Mesenchymal stem cell (in vitro differentiated cells and primary cell): ENCODE measurements around the gene HOXA6.

Experiments used
- DNase-seq: peaks from one replicate; pipeline ENCODE4 v3.0.0-alpha.2; 2013
- H2AFZ ChIP-seq: one replicate; pipeline ENCODE4 v1.6.1; 2013; ENCODE audit warnings: low read depth, mild to moderate bottlenecking, control low read depth, inconsistent platforms, low read length, moderate library complexity
- H2AK5ac ChIP-seq: 2 replicates; pipeline ENCODE4 v1.6.1; 2013; ENCODE audit warnings: low read length, moderate library complexity, mild to moderate bottlenecking, inconsistent platforms; ENCODE audit not compliant: severe bottlenecking
- H2BK120ac ChIP-seq: one replicate; pipeline ENCODE4 v1.6.1; 2013; ENCODE audit warnings: low read depth, mild to moderate bottlenecking, inconsistent platforms, low read length, moderate library complexity
- H2BK12ac ChIP-seq, 2 experiments: one replicate each; pipeline ENCODE4 v1.6.1; 2013; ENCODE audit warnings: inconsistent platforms in 2 of 2, low read length in 2 of 2, mild to moderate bottlenecking in 2 of 2, moderate library complexity in 2 of 2, control low read depth in 1 of 2
- H2BK15ac ChIP-seq: one replicate; pipeline ENCODE4 v1.6.1; 2013; ENCODE audit warnings: mild to moderate bottlenecking, low read depth, inconsistent platforms; ENCODE audit not compliant: poor library complexity, severe bottlenecking
- H2BK5ac ChIP-seq: 2 replicates; pipeline ENCODE4 v1.6.1; 2013; ENCODE audit warnings: low read depth, mild to moderate bottlenecking, low read length, control low read depth, inconsistent platforms; ENCODE audit not compliant: poor library complexity, severe bottlenecking
- H3K14ac ChIP-seq, 2 experiments: one replicate each; pipeline ENCODE4 v1.6.1; 2013; ENCODE audit warnings: inconsistent platforms in 2 of 2, low read length in 2 of 2, control low read depth in 1 of 2, mild to moderate bottlenecking in 1 of 2, moderate library complexity in 1 of 2
- H3K18ac ChIP-seq, 2 experiments: one replicate each; pipeline ENCODE4 v1.6.1; 2013; ENCODE audit warnings: inconsistent platforms in 2 of 2, low read length in 2 of 2, control low read depth in 1 of 2, low read depth in 1 of 2, mild to moderate bottlenecking in 1 of 2
- H3K23ac ChIP-seq, 2 experiments: one replicate each; pipeline ENCODE4 v1.6.1; 2013; ENCODE audit warnings: inconsistent platforms in 2 of 2, low read length in 2 of 2, mild to moderate bottlenecking in 2 of 2, moderate library complexity in 2 of 2, control low read depth in 1 of 2
- H3K27ac ChIP-seq: 2 replicates; pipeline ENCODE4 v1.5.1; 2013; ENCODE audit warnings: mild to moderate bottlenecking, moderate library complexity, low read length, control low read depth, inconsistent platforms; ENCODE audit not compliant: poor library complexity, severe bottlenecking
- H3K27me3 ChIP-seq, 2 experiments: 2 replicates each; pipeline versions ENCODE4 v1.6.1 to v1.7.0; 2013; ENCODE audit warnings: low read length in 2 of 2, mild to moderate bottlenecking in 2 of 2, moderate library complexity in 2 of 2, control low read depth in 1 of 2, inconsistent platforms in 1 of 2; ENCODE audit not compliant: control insufficient read depth in 1 of 2, insufficient read depth in 1 of 2
- H3K36me3 ChIP-seq, 2 experiments: 2 replicates each; pipeline versions ENCODE4 v1.6.1 to v1.7.0; 2013; ENCODE audit warnings: low read length in 2 of 2, control low read depth in 1 of 2, inconsistent platforms in 1 of 2, low read depth in 1 of 2, mild to moderate bottlenecking in 1 of 2; ENCODE audit not compliant: insufficient read depth in 2 of 2, control insufficient read depth in 1 of 2
- H3K4ac ChIP-seq, 2 experiments: one replicate each; pipeline ENCODE4 v1.6.1; 2013; ENCODE audit warnings: inconsistent platforms in 2 of 2, low read length in 2 of 2, mild to moderate bottlenecking in 2 of 2, moderate library complexity in 2 of 2, control low read depth in 1 of 2, low read depth in 1 of 2
- H3K4me1 ChIP-seq: 2 replicates; pipeline ENCODE4 v1.6.1; 2013; ENCODE audit warnings: low read depth, low read length, control low read depth; ENCODE audit not compliant: control insufficient read depth, insufficient read depth
- H3K4me2 ChIP-seq: 2 replicates; pipeline ENCODE4 v1.6.1; 2013; ENCODE audit warnings: low read length, mild to moderate bottlenecking, inconsistent platforms; ENCODE audit not compliant: poor library complexity, severe bottlenecking
- H3K4me3 ChIP-seq, 2 experiments: 2 replicates each; pipeline versions ENCODE4 v1.5.1 to v1.7.0; 2013; ENCODE audit warnings: low read length in 2 of 2, mild to moderate bottlenecking in 2 of 2, control low read depth in 1 of 2, low read depth in 1 of 2; ENCODE audit not compliant: insufficient read depth in 1 of 2
- H3K79me1 ChIP-seq: replicated peaks from 2 replicates; pipeline ENCODE4 v1.6.1; 2013; ENCODE audit warnings: mild to moderate bottlenecking, control low read depth, low read length, inconsistent platforms; ENCODE audit not compliant: poor library complexity, severe bottlenecking
- H3K9ac ChIP-seq: 2 replicates; pipeline ENCODE4 v1.7.0; 2013; ENCODE audit warnings: mild to moderate bottlenecking, low read length, moderate library complexity
- H3K9me3 ChIP-seq: 2 replicates; pipeline ENCODE4 v1.7.0; 2013; ENCODE audit warnings: mild to moderate bottlenecking, low read length; ENCODE audit not compliant: control insufficient read depth
- H4K8ac ChIP-seq: one replicate; pipeline ENCODE4 v1.6.1; 2013; ENCODE audit warnings: inconsistent platforms, mild to moderate bottlenecking, low read length, moderate library complexity
- H4K91ac ChIP-seq: one replicate; pipeline ENCODE4 v1.6.1; 2013; ENCODE audit warnings: mild to moderate bottlenecking, low read length, inconsistent platforms
- WGBS: methylation state at CpG from one replicate; pipeline ENCODE4 v1.1.7; 2013; ENCODE audit warnings: mixed read lengths; 5-methylcytosine and 5-hydroxymethylcytosine counted together

HOXA6 gene

GRCh38 chr7:27173511-27173955, 26.0 kb upstream of the HOXA6 start:
- Histone ChIP-seq H3K4ac (peak overlapping the region; percentile 54 to 82), H3K4me2 (peak overlapping the region; percentile 60), H4K8ac (peak overlapping the region; percentile 95), H4K91ac (peak overlapping the region; percentile 89), H2AK5ac (no peak overlapping the region), H3K4me3 (peak overlapping the region; percentile 58 to 92), H3K79me1 (no peaks in the 10 kb centered on the region), H2AFZ (no peak overlapping the region), H3K9me3 (no peaks in the 10 kb centered on the region), H3K9ac (peak overlapping the region; percentile 90), H2BK5ac (peak overlapping the region; percentile 88), H2BK120ac (peak overlapping the region; percentile 96), H3K18ac (peak overlapping the region; percentile 90 to 91), H3K23ac (peak overlapping the region; percentile 74 to 95), H3K4me1 (no peaks in the 10 kb centered on the region), H3K27me3 (peaks cover 0 to 8% of the 10 kb centered on the region in 2 experiments), H2BK12ac (peak overlapping the region; percentile 40 to 83), H3K36me3 (peaks cover 4 to 68% of the 10 kb centered on the region in 2 experiments), H3K27ac (peak overlapping the region; percentile 48), H2BK15ac (peak overlapping the region; percentile 91), H3K14ac (peak overlapping the region; percentile 15 to 80)
- WGBS: 2% methylated on average over 51 of the region's 59 CpGs
- peak; percentile 50 for DNase-seq

- peak overlapping the region; percentile 83 for H2AK5ac ChIP-seq
- H3K79me1 ChIP-seq: no peaks in the 10 kb centered on the region
- peak overlapping the region; percentile 50 to 74 for H3K23ac ChIP-seq
- H3K4ac ChIP-seq: peak overlapping the region; percentile 54 to 59
- peak overlapping the region in 1 of 2 experiments; percentile 95 for H3K14ac ChIP-seq
- no peak overlapping the region for H2AFZ ChIP-seq
- H3K4me1 ChIP-seq: no peaks in the 10 kb centered on the region
- H3K4me2 ChIP-seq: peak overlapping the region; percentile 60
- peak overlapping the region; percentile 64 to 90 for H3K18ac ChIP-seq
- H2BK15ac ChIP-seq: no peak overlapping the region
- peak overlapping the region; percentile 90 for H3K9ac ChIP-seq
- H3K9me3 ChIP-seq: no peaks in the 10 kb centered on the region
- H3K27me3 ChIP-seq: peaks cover 0 to 8% of the 10 kb centered on the region in 2 experiments
- peak overlapping the region; percentile 58 to 92 for H3K4me3 ChIP-seq
- H4K91ac ChIP-seq: peak overlapping the region; percentile 89
- H4K8ac ChIP-seq: peak overlapping the region; percentile 95
- H2BK12ac ChIP-seq: peak overlapping the region in 1 of 2 experiments; percentile 83
- H2BK120ac ChIP-seq: peak overlapping the region; percentile 96
- H3K27ac ChIP-seq: peak overlapping the region; percentile 91
- DNase-seq: peak; percentile 60
- peak overlapping the region; percentile 77 for H2BK5ac ChIP-seq
- H3K36me3 ChIP-seq: peaks cover 4 to 72% of the 10 kb centered on the region in 2 experiments
- WGBS: 1% methylated on average over 58 of the region's 58 CpGs
Measured at GRCh38 chr7:27172823-27173510, 25.4 kb upstream of the HOXA6 start.

GRCh38 chr7:27172315-27172774, 24.8 kb upstream of the HOXA6 start:
- H3K23ac ChIP-seq: no peak overlapping the region
- DNase-seq: peak; percentile 53
- 13% methylated on average over 10 of the region's 10 CpGs for WGBS

More at GRCh38 chr7:27172315-27172774, 24.8 kb upstream of the HOXA6 start:
- Histone ChIP-seq H3K36me3 (peaks cover 4 to 71% of the 10 kb centered on the region in 2 experiments), H3K27me3 (peaks cover 0 to 8% of the 10 kb centered on the region in 2 experiments), H3K4me1 (no peaks in the 10 kb centered on the region), H2AK5ac (peak overlapping the region; percentile 55), H3K18ac (peak overlapping the region in 1 of 2 experiments; percentile 90), H2AFZ (no peak overlapping the region), H4K91ac (peak overlapping the region; percentile 70), H3K9me3 (no peaks in the 10 kb centered on the region), H2BK15ac (no peak overlapping the region), H2BK12ac (peak overlapping the region in 1 of 2 experiments; percentile 87), H3K4me3 (peak overlapping the region; percentile 58 to 92), H3K14ac (no peak overlapping the region), H3K9ac (peak overlapping the region; percentile 90), H3K4ac (peak overlapping the region; percentile 9 to 31), H4K8ac (no peak overlapping the region), H3K27ac (peak overlapping the region; percentile 91), H2BK120ac (peak overlapping the region; percentile 84), H3K79me1 (no peaks in the 10 kb centered on the region), H2BK5ac (peak overlapping the region; percentile 71), H3K4me2 (peak overlapping the region; percentile 60)
